Measurements from ENCODE around the gene GRM2.

- TF ChIP-seq POLR2AphosphoS5 (IDR thresholded peaks at IDR 0.05; ENCODE audit: low read depth, low read length) (no peak), REST (IDR thresholded peaks at IDR 0.05; ENCODE audit: insufficient read depth in 1 of 2, low read depth in 2 of 2, low read length in 2 of 2) (no peak)
Observed at GRCh38 chr3:51682526-51682925, 24.3 kb upstream of the GRM2 start.

Data from PFSK-1 (cell line).